G401 (cell line): ENCODE data around the gene NFKBIZ. TPM values are rescaled to one million over a fixed set of nuclear protein-coding genes. Genes with fewer than 3 reads are reported as not detected.
"Not testable (repeated sequence)": the region's sequence is repeated elsewhere in the genome, so short reads cannot be mapped to it uniquely, and the experiment has no call there.

ENCODE experiments used
- DNase-seq: peaks from one replicate; pipeline ENCODE4 v3.0.0-alpha.2; 2015; ENCODE audit warnings: low spot score
- in situ Hi-C: cut with HindIII; loops from 2 replicates; pipeline ENCODE4 v1.10.0; 2016; ENCODE audit warnings: low sequenced_read_pairs, mixed read lengths
- total RNA-seq: library from RNA; depleted of rRNA; stranded (reverse); fragments of >200 nt; shearing (Covaris generic); gene quantifications from 2 replicates; pipeline ENCODE4 v1.2.3, GENCODE V29; 2014; rRNA removed

NFKBIZ gene
- total RNA-seq, 1 experiment from 2014 or later: 15.7 TPM

- DNase-seq: no peak
- in situ Hi-C loops: no loop called here
Observed at GRCh38 chr3:101896083-101896757, 46.9 kb downstream of the NFKBIZ start.

GRCh38 chr3:101897013-101897412 lies 47.7 kb downstream of the NFKBIZ start:
- in situ Hi-C loops: no loop called here
- DNase-seq: no peak

- no peak for DNase-seq
- in situ Hi-C loops: no loop called here
Observed at GRCh38 chr3:101898039-101898438, 48.7 kb downstream of the NFKBIZ start.

GRCh38 chr3:101898752-101899169 lies 49.4 kb downstream of the NFKBIZ start:
- DNase-seq: peak; percentile 4
- in situ Hi-C loops: no loop called here

- in situ Hi-C loops: no loop called here
- no peak for DNase-seq
Observed at GRCh38 chr3:101900316-101900715, 51.0 kb downstream of the NFKBIZ start.

GRCh38 chr3:101900736-101901135 lies 51.4 kb downstream of the NFKBIZ start:
- in situ Hi-C loops: no loop called here
- DNase-seq: no peak

- in situ Hi-C loops: no loop called here
- DNase-seq: no peak
Observed at GRCh38 chr3:101902041-101902440, 52.7 kb downstream of the NFKBIZ start.

GRCh38 chr3:101903451-101903871 lies 54.1 kb downstream of the NFKBIZ start:
- in situ Hi-C loops: no loop called here
- DNase-seq: no peak

- DNase-seq, in situ Hi-C loops: not testable (repeated sequence)
Observed at GRCh38 chr3:101905573-101905972, 56.3 kb downstream of the NFKBIZ start.

Other genes starting within 250 kb of the NFKBIZ start
- 16.9 and 20.0 TPM in 2 replicates for gene ZBTB11, start 172.4 kb upstream of the NFKBIZ start, total RNA-seq
- 1,940 and 2,373 TPM in 2 replicates for gene RPL24, start 162.8 kb upstream of the NFKBIZ start, total RNA-seq
- 9.9 and 11.0 TPM in 2 replicates for gene CEP97, start 124.9 kb upstream of the NFKBIZ start, total RNA-seq
- gene NXPE3, start 70.3 kb upstream of the NFKBIZ start, total RNA-seq: 12.3 and 13.9 TPM in 2 replicates